ENCODE data around the gene GAA. TPM values are rescaled to one million over a fixed set of nuclear protein-coding genes. Genes with fewer than 3 reads are reported as not detected.

The GAA gene
- total RNA-seq, 2 donors from 2014 or later, result 167 to 217 TPM

DNA sequence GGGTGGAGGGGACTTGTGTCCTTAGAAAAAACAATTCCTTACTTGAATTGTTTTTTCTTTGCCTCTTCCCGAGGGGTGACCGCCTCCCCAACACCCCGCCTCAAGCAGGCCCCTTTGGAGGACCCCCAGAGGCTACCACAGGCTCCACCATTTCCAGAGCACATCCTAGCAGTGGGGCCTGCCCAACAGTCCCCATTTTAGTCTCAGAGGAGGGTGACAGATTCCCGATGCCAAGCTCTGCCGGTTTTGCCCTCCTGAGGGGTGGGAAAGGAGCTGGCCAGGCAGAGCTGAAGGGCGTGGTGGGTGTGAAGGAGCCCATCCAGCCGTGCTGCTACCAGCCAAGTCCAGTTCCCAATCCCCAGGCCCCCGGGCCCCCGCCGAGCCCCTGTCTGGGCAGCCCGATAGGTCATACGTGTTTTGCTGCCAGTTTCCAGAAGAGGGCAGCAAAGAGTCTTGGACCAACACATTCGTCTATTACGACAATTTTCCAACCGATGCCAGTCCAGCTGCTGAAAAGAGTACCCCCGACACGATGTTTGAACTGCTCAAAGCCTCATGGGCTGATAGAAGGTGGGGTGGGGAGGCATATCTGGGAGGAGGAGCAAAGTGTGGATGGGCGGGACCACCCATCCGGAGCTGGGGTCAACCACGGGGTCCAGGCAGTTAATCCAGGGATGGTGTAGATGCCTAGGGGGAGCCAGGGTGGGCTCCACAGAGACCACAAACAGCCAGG, 18.8 kb upstream of the GAA start:
- H3K4me3 ChIP-seq, result no peak overlapping the region

DNA sequence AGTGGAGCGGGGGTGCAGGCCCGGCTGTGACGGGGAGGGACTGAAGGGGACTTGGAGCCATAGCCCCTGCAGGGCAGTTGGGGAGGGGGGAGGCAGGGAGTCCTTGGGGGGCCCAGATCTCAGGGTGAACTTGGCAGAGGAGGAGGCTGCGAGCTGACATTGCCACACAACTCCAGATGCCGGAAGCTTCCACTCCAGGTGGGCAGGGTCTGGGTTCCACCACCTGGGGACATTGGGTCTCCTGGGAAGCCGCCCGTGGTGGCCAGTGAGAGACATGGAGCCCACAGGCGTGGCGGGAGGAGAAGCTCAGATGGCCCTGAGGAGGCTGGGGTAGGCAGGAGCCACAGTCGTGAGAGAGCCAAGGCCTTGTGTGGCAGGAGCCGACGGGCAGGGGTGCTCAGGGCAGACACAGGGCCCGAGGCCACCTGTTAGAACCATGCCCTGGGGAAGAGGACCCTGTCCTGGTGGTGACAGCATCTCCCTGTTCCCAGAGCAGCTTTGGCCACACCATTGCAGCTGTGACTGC, 18.2 kb upstream of the GAA start:
- Histone ChIP-seq H3K4me1 (replicated peaks) (no peaks in the 10 kb centered on the region), H3K27me3 (replicated peaks; ENCODE audit: insufficient read depth) (no peaks in the 10 kb centered on the region), H3K9me3 (no peaks in the 10 kb centered on the region), H3K36me3 (no peaks in the 10 kb centered on the region), H3K27ac (no peak overlapping the region), H3K4me3 (no peak overlapping the region)
- intact Hi-C loops (cut with DNase I), result loop anchor here (5.0 kb wide), 1 partner anchor 76 kb away; no protein-coding TSS in a partner anchor
- TF ChIP-seq, protein P1, sequence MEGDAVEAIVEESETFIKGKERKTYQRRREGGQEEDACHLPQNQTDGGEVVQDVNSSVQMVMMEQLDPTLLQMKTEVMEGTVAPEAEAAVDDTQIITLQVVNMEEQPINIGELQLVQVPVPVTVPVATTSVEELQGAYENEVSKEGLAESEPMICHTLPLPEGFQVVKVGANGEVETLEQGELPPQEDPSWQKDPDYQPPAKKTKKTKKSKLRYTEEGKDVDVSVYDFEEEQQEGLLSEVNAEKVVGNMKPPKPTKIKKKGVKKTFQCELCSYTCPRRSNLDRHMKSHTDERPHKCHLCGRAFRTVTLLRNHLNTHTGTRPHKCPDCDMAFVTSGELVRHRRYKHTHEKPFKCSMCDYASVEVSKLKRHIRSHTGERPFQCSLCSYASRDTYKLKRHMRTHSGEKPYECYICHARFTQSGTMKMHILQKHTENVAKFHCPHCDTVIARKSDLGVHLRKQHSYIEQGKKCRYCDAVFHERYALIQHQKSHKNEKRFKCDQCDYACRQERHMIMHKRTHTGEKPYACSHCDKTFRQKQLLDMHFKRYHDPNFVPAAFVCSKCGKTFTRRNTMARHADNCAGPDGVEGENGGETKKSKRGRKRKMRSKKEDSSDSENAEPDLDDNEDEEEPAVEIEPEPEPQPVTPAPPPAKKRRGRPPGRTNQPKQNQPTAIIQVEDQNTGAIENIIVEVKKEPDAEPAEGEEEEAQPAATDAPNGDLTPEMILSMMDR (IDR thresholded peaks at IDR 0.05), result no peak
- TF ChIP-seq POLR2A (IDR thresholded peaks at IDR 0.05) (no peak), POLR2AphosphoS5 (IDR thresholded peaks at IDR 0.05) (no peak)
- WGBS, result 84% methylated on average over 11 of the region's 13 CpGs
- DNase-seq (ENCODE audit: low spot score), result no peak

More for the DNA sequence above, 18.8 kb upstream of the GAA start:
- intact Hi-C loops (cut with DNase I), result loop anchor here (5.0 kb wide), 1 partner anchor 75 kb away; no protein-coding TSS in a partner anchor
- H3K27me3 ChIP-seq (replicated peaks; ENCODE audit: insufficient read depth), result no peaks in the 10 kb centered on the region
- no peak for TF ChIP-seq POLR2A (IDR thresholded peaks at IDR 0.05)
- peak; percentile 37 for TF ChIP-seq POLR2AphosphoS5 (IDR thresholded peaks at IDR 0.05)
- TF ChIP-seq, protein P1 (IDR thresholded peaks at IDR 0.05), result peak; percentile 65 to 77 (median 72)
- H3K4me1 ChIP-seq (replicated peaks), result no peaks in the 10 kb centered on the region
- 31% methylated on average over 20 of the region's 20 CpGs for WGBS
- H3K9me3 ChIP-seq, result no peaks in the 10 kb centered on the region
- H3K36me3 ChIP-seq, result no peaks in the 10 kb centered on the region
- peak; percentile 60 for DNase-seq (ENCODE audit: low spot score)
- H3K27ac ChIP-seq, result no peak overlapping the region

DNA sequence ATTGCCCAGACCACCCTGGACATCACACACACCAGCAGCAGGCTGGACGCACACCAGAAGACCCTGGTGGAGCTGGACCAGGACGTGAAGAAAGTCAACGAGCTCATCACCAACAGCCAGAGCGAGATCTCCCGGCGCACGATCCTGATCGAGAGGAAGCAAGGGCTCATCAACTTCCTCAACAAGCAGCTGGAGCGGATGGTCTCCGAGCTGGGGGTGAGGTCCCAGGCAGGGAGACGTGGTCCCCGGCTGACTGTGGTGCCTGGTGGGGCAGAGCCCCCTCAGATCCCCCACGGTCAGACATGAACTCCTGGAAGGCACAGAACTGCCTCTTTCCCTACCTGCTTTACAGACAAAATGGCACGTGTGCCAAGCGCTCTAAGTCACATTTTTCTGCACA, 16.6 kb upstream of the GAA start:
- no peak overlapping the region for H3K27ac ChIP-seq
- H3K4me1 ChIP-seq (replicated peaks), result no peaks in the 10 kb centered on the region
- H3K9me3 ChIP-seq, result no peaks in the 10 kb centered on the region
- H3K4me3 ChIP-seq, result no peak overlapping the region
- DNase-seq (ENCODE audit: low spot score), result no peak
- intact Hi-C loops (cut with DNase I), result loop anchor here (5.0 kb wide), 1 partner anchor 77 kb away; no protein-coding TSS in a partner anchor
- 97% methylated on average over 15 of the region's 15 CpGs for WGBS
- no peaks in the 10 kb centered on the region for H3K36me3 ChIP-seq
- TF ChIP-seq, protein P1 (IDR thresholded peaks at IDR 0.05), result no peak
- TF ChIP-seq POLR2A (IDR thresholded peaks at IDR 0.05) (no peak), POLR2AphosphoS5 (IDR thresholded peaks at IDR 0.05) (no peak)
- H3K27me3 ChIP-seq (replicated peaks; ENCODE audit: insufficient read depth), result no peaks in the 10 kb centered on the region

DNA sequence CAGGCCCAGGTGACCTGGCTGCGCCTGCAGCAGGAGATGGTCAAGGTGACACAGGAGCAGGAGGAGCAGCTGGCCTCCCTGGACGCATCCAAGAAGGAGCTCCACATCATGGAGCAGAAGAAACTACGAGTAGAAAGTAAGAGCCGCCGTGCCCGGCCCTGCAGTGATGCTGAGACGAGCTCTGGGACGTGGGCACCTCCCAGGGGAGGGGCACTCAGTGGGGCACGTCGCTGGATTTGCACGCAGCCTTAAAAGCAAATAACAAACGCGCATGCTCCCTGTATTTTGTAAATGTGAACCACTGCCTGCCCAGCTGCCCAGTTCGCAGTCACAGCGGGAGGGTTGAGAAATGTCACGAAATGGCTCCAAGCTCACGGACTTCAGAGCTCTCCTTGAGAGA, 15.3 kb upstream of the GAA start:
- TF ChIP-seq, protein P1 (IDR thresholded peaks at IDR 0.05), result no peak
- no peak for TF ChIP-seq POLR2AphosphoS5 (IDR thresholded peaks at IDR 0.05)
- no peak for TF ChIP-seq POLR2A (IDR thresholded peaks at IDR 0.05)
- H3K4me3 ChIP-seq, result no peak overlapping the region
- intact Hi-C loops (cut with DNase I), result no loop called here

More for the DNA sequence above, 15.3 kb upstream of the GAA start:
- H3K9me3 ChIP-seq, result no peaks in the 10 kb centered on the region
- H3K27me3 ChIP-seq (replicated peaks; ENCODE audit: insufficient read depth), result no peaks in the 10 kb centered on the region
- H3K4me1 ChIP-seq (replicated peaks), result no peaks in the 10 kb centered on the region
- no peak for DNase-seq (ENCODE audit: low spot score)
- H3K27ac ChIP-seq, result no peak overlapping the region
- no peaks in the 10 kb centered on the region for H3K36me3 ChIP-seq
- WGBS, result 87% methylated on average over 17 of the region's 17 CpGs
